ENCODE measurements around the gene GTF2IRD1. TPM values are rescaled to one million over a fixed set of nuclear protein-coding genes. Genes with fewer than 3 reads are reported as not detected.

The GTF2IRD1 gene
- total and polyA plus RNA-seq, 9 of the 15 experiments (the other 6 are each of a cell fraction or from before 2014, with no cell fraction given) = 9.1 to 30.2 (median 14.0) TPM

- TF ChIP-seq MGA (IDR thresholded peaks at IDR 0.05) (no peak), ZHX1 (conservative IDR thresholded peaks at IDR 0.05; ENCODE audit: low read length) (no peak), ATF1 (CRISPR knock-in tag; IDR thresholded peaks at IDR 0.05) (no peak), ATF1 (tag; IDR thresholded peaks at IDR 0.05) (no peak), TFE3 (CRISPR knock-in tag; IDR thresholded peaks at IDR 0.05) (no peak), HIVEP1 (CRISPR knock-in tag; IDR thresholded peaks at IDR 0.05) (no peak), ZFPM2 (CRISPR knock-in tag; IDR thresholded peaks at IDR 0.05) (no peak), ZBTB43 (CRISPR knock-in tag; IDR thresholded peaks at IDR 0.05) (no peak), THRAP3 (IDR thresholded peaks at IDR 0.05; ENCODE audit: borderline replicate concordance) (no peak), TBP (optimal IDR thresholded peaks at IDR 0.05; ENCODE audit: low read depth, low read length) (no peak), ZNF239 (CRISPR knock-in tag; IDR thresholded peaks at IDR 0.05) (no peak)
These were observed 36.2 kb upstream of the GTF2IRD1 start (continued) for GRCh38 chr7:74417419-74417971.
